SH-SY5Y (cell line): ENCODE measurements around the gene HOXA11.

ENCODE experiments used
- GATA2 ChIP-seq: IDR thresholded peaks from 2 replicates; pipeline ENCODE4 v1.6.1; 2011; ENCODE audit warnings: mild to moderate bottlenecking, low read depth, low read length
- GATA3 ChIP-seq: IDR thresholded peaks from 2 replicates; pipeline ENCODE4 v1.6.1; 2011; ENCODE audit warnings: low read depth, mild to moderate bottlenecking, low read length, moderate library complexity

DNA sequence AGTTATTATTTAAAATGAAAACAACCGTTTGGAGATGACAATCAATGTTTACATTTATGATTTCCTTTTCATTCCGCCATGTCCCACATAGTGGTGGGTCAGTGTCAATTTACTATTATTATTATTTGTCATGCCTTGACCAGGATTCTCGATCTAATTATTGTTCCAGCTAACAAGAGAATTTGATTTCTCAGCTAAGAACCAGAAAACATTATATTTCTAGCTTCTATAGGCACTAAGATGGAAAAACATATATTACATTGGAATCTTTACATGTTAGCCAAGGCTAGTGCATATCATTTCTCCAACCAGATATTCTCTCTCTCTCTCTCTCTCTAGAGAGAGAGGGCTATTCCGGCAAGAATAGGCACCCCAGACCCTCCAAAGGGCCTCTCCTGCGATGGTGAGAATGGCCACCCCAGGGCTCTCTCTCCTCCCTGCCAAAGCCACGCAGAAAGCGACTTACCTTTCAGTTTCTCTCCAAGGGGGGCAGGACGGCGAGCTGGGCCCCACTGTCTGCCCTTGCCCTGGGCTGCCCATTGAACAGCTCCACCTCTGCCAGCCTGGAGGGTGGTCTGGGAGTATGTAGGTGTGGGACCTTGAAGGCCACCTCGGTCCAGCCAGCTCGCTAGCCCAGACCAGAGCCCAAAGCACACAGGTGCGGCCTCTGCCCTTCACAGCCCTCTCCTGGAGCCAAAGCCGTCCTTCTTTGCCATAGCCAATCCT lies 35.0 kb downstream of the HOXA11 start:
- TF ChIP-seq GATA2 (no peak), GATA3 (no peak)
